ENCODE data around the gene SDHB. TPM values are rescaled to one million over a fixed set of nuclear protein-coding genes. Genes with fewer than 3 reads are reported as not detected.
A peak's percentile ranks its signal among the peaks of the same experiment; 100 is the strongest.

Gene SDHB
- polyA plus RNA-seq, 3 donors = 116 to 275 (median 241) TPM

- no peak overlapping the region for H3K4me3 Mint-ChIP-seq
- peaks cover 9 to 16% of the 10 kb centered on the region in 2 donors for H3K4me1 ChIP-seq (ENCODE audit: control insufficient read depth in 1 of 2, insufficient read depth in 2 of 2, low read length in 2 of 2)
- no peak overlapping the region for H2AFZ ChIP-seq (ENCODE audit: insufficient read depth, low read depth, low read length, poor library complexity, severe bottlenecking)
- no peaks in the 10 kb centered on the region for H3K9me3 ChIP-seq (replicated peaks in 1 of 2; ENCODE audit: control insufficient read depth in 1 of 2, insufficient read depth in 1 of 2, low read length in 2 of 2)
- intact Hi-C loops (cut with micrococcal nuclease) = loop anchor here (1.0 to 5.0 kb wide), 3 partner anchors 15 to 42 kb away; partner anchors contain the start of gene PADI2 (in 1 of the 2)
- H3K36me3 Mint-ChIP-seq = peaks cover 73 to 96% of the 10 kb centered on the region in 2 donors
- peaks cover 73 to 80% of the 10 kb centered on the region in 2 donors for H3K36me3 ChIP-seq (replicated peaks in 1 of 2; ENCODE audit: control insufficient read depth in 1 of 2, insufficient read depth in 2 of 2, low read length in 2 of 2)
- peaks cover 0 to 7% (median 2%) of the 10 kb centered on the region in 7 donors for H3K9me3 Mint-ChIP-seq
- H3K4me2 ChIP-seq (replicated peaks; ENCODE audit: extremely low read depth, low read length, poor library complexity, severe bottlenecking) = no peak overlapping the region
- WGBS (ENCODE audit: insufficient coverage) = 88% methylated on average over 8 of the region's 17 CpGs
- no peaks in the 10 kb centered on the region for H3K79me2 ChIP-seq (ENCODE audit: insufficient read depth, low read length)
- H3K4me3 ChIP-seq (replicated peaks in 1 of 3; ENCODE audit: low read depth in 2 of 3, low read length in 3 of 3) = no peak overlapping the region
- peak; percentile 51 to 64 (median 57) for DNase-seq
- no peak overlapping the region for H3K9ac ChIP-seq (ENCODE audit: insufficient read depth, low read length, poor library complexity, severe bottlenecking)
- peak overlapping the region in 1 of 2 donors; percentile 12 for H3K27ac ChIP-seq (ENCODE audit: low read depth in 1 of 2, low read length in 2 of 2)
- peak; percentile 80 for TF ChIP-seq CTCF (IDR thresholded peaks at IDR 0.05)
- no peaks in the 10 kb centered on the region for H3K27me3 ChIP-seq (ENCODE audit: control insufficient read depth in 2 of 2, insufficient read depth in 2 of 2, low read length in 2 of 2)
- peak overlapping the region in 4 of 7 donors; percentile 50 to 74 (median 62) for H3K27ac Mint-ChIP-seq
- H3K27me3 Mint-ChIP-seq (ENCODE audit: low read depth in 3 of 3) = peaks cover 0 to 1% (median 1%) of the 10 kb centered on the region in 3 donors
- H3K4me1 Mint-ChIP-seq = peaks cover 31% of the 10 kb centered on the region
- no peaks in the 10 kb centered on the region for H4K20me1 ChIP-seq (ENCODE audit: insufficient read depth, low read length)
Observed at GRCh38 chr1:17075470-17076255, 21.8 kb upstream of the SDHB start.

DNA sequence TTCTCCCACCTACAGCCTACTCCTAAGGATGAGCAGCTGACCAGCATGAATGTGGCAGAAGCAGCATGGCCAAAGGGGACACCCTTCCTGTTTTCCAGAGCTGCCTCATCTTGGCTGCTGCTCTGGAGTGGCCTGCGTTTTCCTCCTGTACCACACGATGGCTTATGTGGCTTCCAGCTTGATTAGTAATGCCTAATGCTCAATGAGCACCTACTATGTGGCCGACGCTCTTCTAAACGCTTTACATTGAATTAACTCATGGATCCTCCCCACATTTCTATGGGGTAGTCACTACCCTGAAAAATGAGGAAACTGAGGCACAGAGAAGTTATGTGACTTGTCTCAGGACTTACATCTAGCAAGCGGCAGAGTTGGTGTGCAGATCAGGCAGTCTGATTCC lies 18.0 kb upstream of the SDHB start:
- peak overlapping the region in 1 of 2 donors; percentile 23 for H3K27ac ChIP-seq (ENCODE audit: low read depth in 1 of 2, low read length in 2 of 2)
- no peak for TF ChIP-seq CTCF (IDR thresholded peaks at IDR 0.05)
- 100% methylated on average over 2 of the region's 6 CpGs for WGBS (ENCODE audit: insufficient coverage)
- no peak overlapping the region for H2AFZ ChIP-seq (ENCODE audit: insufficient read depth, low read depth, low read length, poor library complexity, severe bottlenecking)
- Mint-ChIP-seq H3K36me3 (peaks cover 71 to 89% of the 10 kb centered on the region in 2 donors), H3K4me1 (peaks cover 43% of the 10 kb centered on the region), H3K9me3 (peaks cover 0 to 5% (median 2%) of the 10 kb centered on the region in 7 donors), H3K27ac (peak overlapping the region in 1 of 7 donors; percentile 10), H3K4me3 (no peak overlapping the region), H3K27me3 (ENCODE audit: low read depth in 3 of 3) (no peaks in the 10 kb centered on the region)
- H3K27me3 ChIP-seq (ENCODE audit: control insufficient read depth in 2 of 2, insufficient read depth in 2 of 2, low read length in 2 of 2) = no peaks in the 10 kb centered on the region
- H3K4me3 ChIP-seq (replicated peaks in 1 of 3; ENCODE audit: low read depth in 2 of 3, low read length in 3 of 3) = no peak overlapping the region
- DNase-seq = no peak
- H3K9ac ChIP-seq (ENCODE audit: insufficient read depth, low read length, poor library complexity, severe bottlenecking) = no peak overlapping the region
- H4K20me1 ChIP-seq (ENCODE audit: insufficient read depth, low read length) = no peaks in the 10 kb centered on the region
- no peaks in the 10 kb centered on the region for H3K9me3 ChIP-seq (replicated peaks in 1 of 2; ENCODE audit: control insufficient read depth in 1 of 2, insufficient read depth in 1 of 2, low read length in 2 of 2)
- peaks cover 69 to 72% of the 10 kb centered on the region in 2 donors for H3K36me3 ChIP-seq (replicated peaks in 1 of 2; ENCODE audit: control insufficient read depth in 1 of 2, insufficient read depth in 2 of 2, low read length in 2 of 2)
- intact Hi-C loops (cut with micrococcal nuclease) = no loop called here
- no peak overlapping the region for H3K4me2 ChIP-seq (replicated peaks; ENCODE audit: extremely low read depth, low read length, poor library complexity, severe bottlenecking)
- no peaks in the 10 kb centered on the region for H3K79me2 ChIP-seq (ENCODE audit: insufficient read depth, low read length)
- H3K4me1 ChIP-seq (ENCODE audit: control insufficient read depth in 1 of 2, insufficient read depth in 2 of 2, low read length in 2 of 2) = peaks cover 34 to 42% of the 10 kb centered on the region in 2 donors

All from CD14-positive monocyte (primary cell).